Chondrocyte (in vitro differentiated cells): ENCODE data around the gene KMT5B. TPM values are rescaled to one million over a fixed set of nuclear protein-coding genes. Genes with fewer than 3 reads are reported as not detected.

ENCODE experiments used
- DNase-seq: peaks from one replicate; pipeline ENCODE4 v3.0.0; 2021; ENCODE audit warnings: mixed read lengths, low spot score
- H3K27ac Mint-ChIP-seq: one replicate; pipeline ENCODE4 v1.8.0; 2021; ENCODE audit warnings: mild to moderate bottlenecking, moderate library complexity, mixed read lengths; ENCODE audit not compliant: unreplicated experiment
- H3K27me3 Mint-ChIP-seq: 2 replicates; pipeline ENCODE4 v1.8.0; 2021; ENCODE audit warnings: low read depth, mixed read lengths
- H3K36me3 Mint-ChIP-seq: 2 replicates; pipeline ENCODE4 v1.8.0; 2021; ENCODE audit warnings: low read depth, mixed read lengths
- H3K4me1 Mint-ChIP-seq: 2 replicates; pipeline ENCODE4 v1.8.0; 2021; ENCODE audit warnings: low read depth, mild to moderate bottlenecking, mixed read lengths
- H3K4me3 Mint-ChIP-seq: one replicate; pipeline ENCODE4 v1.8.0; 2021; ENCODE audit warnings: mild to moderate bottlenecking, moderate library complexity, mixed read lengths; ENCODE audit not compliant: unreplicated experiment
- H3K9me3 Mint-ChIP-seq: 2 replicates; pipeline ENCODE4 v1.8.0; 2021; ENCODE audit warnings: low read depth, mixed read lengths
- total RNA-seq: library from RNA; stranded (reverse); gene quantifications from 3 replicates; pipeline ENCODE4 v1.2.1, GENCODE V29; 2021
- TF ChIP-seq, protein P1 (sequence below): fragments of 200-600 bp; sonication (generic); IDR thresholded peaks from 2 replicates; pipeline ENCODE4 v1.5.0; 2021; ENCODE audit warnings: antibody characterized with exemption, mild to moderate bottlenecking, moderate library complexity

KMT5B gene
- total RNA-seq, 1 donor from 2014 or later, result 44.4 TPM

DNA sequence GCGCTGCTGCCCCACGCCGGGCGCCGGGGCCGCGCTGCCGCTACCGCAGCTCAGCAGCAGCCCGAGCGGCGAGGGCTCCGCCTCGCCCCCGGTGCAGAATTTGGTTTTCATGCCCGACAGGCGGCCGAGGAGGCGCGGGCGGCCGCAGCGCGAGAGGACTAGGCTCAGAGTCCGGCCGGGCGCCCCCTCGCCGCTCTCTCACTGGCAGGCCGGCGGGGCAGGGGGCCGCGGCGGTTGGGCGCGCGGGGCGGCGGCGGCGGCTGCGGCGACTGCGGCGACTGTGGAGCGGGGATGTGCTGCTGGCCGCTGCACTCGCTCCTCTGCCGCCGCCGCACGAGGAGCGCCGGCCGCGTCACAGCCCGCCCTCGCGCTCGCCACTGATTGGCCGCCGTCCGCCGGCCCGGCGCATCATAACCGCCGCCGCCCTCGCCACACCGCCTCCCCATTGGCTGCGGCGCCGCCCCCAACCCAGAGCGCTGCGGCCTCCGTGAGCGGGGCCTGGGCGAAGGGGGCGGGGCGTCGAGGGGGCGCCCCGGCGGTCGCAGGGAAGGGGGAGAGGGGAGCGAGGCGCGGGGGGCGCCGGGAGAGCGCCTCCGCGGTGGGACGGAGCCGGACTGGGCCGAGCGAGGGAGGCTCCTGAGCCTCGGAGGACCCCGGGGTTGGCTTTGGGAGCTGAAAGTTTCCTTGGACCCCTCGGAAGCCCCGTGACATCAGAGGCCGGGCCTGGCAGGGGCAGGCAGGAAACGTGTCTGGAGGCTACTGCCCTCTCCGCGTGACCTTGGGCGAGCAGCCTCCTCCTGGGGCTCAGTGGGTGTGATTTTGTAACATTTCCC, 91.8 kb downstream of the KMT5B start, which contains the start of gene CHKA:
CHKA (minus strand) TSS at position 322 of the 833 bp plus-strand sequence; CDS start at position 111, 211 bp downstream.
- TF ChIP-seq, protein P1, sequence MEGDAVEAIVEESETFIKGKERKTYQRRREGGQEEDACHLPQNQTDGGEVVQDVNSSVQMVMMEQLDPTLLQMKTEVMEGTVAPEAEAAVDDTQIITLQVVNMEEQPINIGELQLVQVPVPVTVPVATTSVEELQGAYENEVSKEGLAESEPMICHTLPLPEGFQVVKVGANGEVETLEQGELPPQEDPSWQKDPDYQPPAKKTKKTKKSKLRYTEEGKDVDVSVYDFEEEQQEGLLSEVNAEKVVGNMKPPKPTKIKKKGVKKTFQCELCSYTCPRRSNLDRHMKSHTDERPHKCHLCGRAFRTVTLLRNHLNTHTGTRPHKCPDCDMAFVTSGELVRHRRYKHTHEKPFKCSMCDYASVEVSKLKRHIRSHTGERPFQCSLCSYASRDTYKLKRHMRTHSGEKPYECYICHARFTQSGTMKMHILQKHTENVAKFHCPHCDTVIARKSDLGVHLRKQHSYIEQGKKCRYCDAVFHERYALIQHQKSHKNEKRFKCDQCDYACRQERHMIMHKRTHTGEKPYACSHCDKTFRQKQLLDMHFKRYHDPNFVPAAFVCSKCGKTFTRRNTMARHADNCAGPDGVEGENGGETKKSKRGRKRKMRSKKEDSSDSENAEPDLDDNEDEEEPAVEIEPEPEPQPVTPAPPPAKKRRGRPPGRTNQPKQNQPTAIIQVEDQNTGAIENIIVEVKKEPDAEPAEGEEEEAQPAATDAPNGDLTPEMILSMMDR, result peak; percentile 9
- DNase-seq, result no peak
- peak within 1 kb of the TSS; percentile 83 for H3K4me3 Mint-ChIP-seq
- no peaks in the 10 kb centered on the region for H3K9me3 Mint-ChIP-seq
- H3K36me3 Mint-ChIP-seq, result no peaks in the 10 kb centered on the region
- peaks cover 52% of the 10 kb centered on the region for H3K4me1 Mint-ChIP-seq
- H3K27ac Mint-ChIP-seq, result peak within 1 kb of the TSS; percentile 97
- H3K27me3 Mint-ChIP-seq, result no peaks in the 10 kb centered on the region

DNA sequence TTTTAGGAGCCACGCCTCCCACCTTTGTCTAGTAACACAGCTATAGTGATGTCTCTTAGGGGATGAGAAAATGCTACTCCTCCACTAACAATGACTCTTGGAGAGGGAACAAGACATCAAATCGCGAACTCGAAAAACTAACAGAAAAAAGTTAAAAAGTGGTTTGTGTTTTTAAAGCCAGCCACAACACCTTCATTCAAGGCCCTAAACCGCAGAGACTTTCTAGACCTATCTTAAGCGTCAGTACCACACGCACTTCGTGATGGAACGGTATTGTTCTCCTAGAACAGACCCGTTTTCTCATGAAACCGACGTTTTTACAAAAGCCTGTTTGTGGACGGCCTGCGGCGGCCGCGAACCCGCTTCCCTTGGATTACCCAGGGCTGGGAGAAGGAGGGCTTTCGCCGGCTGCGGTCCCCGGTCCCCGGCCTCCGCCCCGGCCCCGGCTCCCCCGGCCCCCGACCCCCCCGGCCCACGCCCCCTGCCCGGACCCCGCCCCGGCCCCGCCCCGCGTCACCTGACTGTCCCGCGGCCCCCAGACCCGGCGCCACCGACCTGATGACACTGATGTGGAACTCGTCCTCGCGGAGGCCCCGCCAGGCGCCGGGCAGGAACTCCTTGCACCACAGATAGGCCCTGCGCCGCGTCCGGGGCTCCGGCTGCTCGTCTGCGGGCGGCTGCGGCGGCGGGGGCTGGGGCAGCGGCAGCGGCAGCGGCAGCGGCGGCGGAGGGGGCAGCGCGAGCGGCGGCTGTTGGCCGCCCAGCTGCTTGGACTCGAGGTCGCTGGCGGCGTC, 92.6 kb downstream of the KMT5B start:
- H3K36me3 Mint-ChIP-seq, result no peaks in the 10 kb centered on the region
- H3K4me3 Mint-ChIP-seq, result peak overlapping the region; percentile 83
- DNase-seq, result no peak
- H3K4me1 Mint-ChIP-seq, result peaks cover 52% of the 10 kb centered on the region
- no peaks in the 10 kb centered on the region for H3K9me3 Mint-ChIP-seq
- TF ChIP-seq, protein P1, result no peak
- H3K27ac Mint-ChIP-seq, result peak overlapping the region; percentile 85
- no peaks in the 10 kb centered on the region for H3K27me3 Mint-ChIP-seq

DNA sequence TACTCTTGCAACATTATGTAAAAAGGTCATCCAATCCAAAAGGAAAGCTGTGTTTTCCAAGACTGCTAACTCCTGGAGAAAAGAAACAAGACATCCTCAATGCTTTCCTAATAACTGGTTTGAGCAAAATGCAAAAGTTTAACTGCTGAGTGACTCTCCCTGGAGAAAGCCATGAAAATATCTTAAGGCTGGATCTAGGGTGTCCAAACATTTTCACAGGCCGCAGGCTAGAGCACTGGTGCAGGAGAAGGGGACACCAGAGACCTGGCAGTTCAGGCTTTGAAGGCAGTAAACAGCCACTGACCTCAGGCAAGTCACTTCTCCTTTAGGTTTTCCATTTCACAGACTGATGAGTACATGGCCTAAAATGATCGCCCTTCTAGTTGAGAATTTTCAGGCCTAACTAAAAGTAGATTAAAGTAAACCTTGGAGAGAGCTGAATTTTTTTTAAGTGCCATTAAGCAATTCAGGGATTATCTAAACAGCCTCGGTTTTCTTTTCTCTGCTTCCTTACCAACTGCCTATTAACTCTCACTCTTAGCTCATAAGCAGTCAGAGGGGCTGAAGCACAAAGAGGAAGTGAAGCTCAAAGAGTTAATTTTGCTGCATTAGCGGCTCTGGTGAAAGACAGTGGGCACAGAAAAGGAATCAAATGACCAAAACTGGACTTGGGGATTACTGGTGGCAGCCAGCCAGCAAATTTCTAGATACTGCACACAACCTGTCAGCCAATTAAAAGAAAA, 94.2 kb downstream of the KMT5B start:
- Mint-ChIP-seq H3K9me3 (no peaks in the 10 kb centered on the region), H3K27ac (peak overlapping the region; percentile 84), H3K4me3 (peak overlapping the region; percentile 83), H3K4me1 (peaks cover 65% of the 10 kb centered on the region), H3K27me3 (no peaks in the 10 kb centered on the region), H3K36me3 (no peaks in the 10 kb centered on the region)
- TF ChIP-seq, protein P1, result no peak
- no peak for DNase-seq

DNA sequence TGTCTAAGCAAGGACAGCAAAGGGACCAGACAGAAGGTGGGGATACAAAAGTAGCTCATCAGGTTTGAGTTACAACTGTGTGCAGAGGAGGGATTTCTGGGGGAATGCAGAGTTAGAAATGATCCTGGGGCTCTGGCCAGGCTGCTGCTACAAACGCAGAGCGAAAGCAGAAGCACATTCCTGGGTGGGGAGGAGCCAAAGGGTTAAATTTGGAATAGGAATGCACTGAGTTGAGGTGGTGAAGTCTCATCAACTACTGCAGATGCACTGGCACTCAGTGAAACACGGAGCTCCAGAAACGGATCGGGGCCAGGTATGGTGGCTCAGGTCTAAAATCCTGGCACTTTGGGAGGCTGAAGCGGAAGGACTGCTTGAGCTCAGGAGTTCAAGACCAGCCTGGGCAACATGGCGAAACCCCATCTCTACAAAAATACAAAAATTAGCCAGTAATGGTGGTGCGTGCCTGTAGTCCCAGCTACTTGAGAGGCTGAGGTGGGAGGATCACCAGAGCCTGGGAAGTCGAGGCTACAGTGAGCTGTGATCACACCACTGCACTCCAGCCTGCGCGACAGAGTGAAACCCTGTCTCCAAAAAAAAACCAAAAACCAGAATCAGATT, 95.1 kb downstream of the KMT5B start:
- no peak for DNase-seq
- Mint-ChIP-seq H3K4me3 (peak overlapping the region; percentile 44), H3K27me3 (no peaks in the 10 kb centered on the region), H3K36me3 (no peaks in the 10 kb centered on the region), H3K27ac (peak overlapping the region; percentile 84), H3K4me1 (peaks cover 64% of the 10 kb centered on the region), H3K9me3 (no peaks in the 10 kb centered on the region)
- TF ChIP-seq, protein P1, result no peak
